Esophagus muscularis mucosa (tissue), 4 donors: ENCODE results near the gene PPP1R16B. TPM values are rescaled to one million over a fixed set of nuclear protein-coding genes. Genes with fewer than 3 reads are reported as not detected.
"Not testable (repeated sequence)": the region's sequence is repeated elsewhere in the genome, so short reads cannot be mapped to it uniquely, and the experiment has no call there.

Experiments
- DNase-seq: peaks from one replicate; pipeline ENCODE4 v3.0.0-alpha.2; 2017; ENCODE audit errors: extremely low spot score
- H3K27ac ChIP-seq, 4 donors: fragments of 200-600 bp; sonication (generic); replicated peaks in 1 of 4; 1 replicate in 3 of 4; 2 replicates in 1 of 4; pipeline ENCODE4 v1.5.1; 2016 to 2019; ENCODE audit warnings: mild to moderate bottlenecking in 1 of 4
- H3K27me3 ChIP-seq, 4 donors: fragments of 200-600 bp; sonication (generic); one replicate each; pipeline versions ENCODE4 v1.5.1 to v1.6.0; 2016 to 2019
- H3K36me3 ChIP-seq, 4 donors: fragments of 200-600 bp; sonication (generic); one replicate each; pipeline ENCODE4 v1.5.1; 2016 to 2019
- H3K4me1 ChIP-seq, 4 donors: fragments of 200-600 bp; sonication (generic); one replicate each; pipeline ENCODE4 v1.5.1; 2016 to 2019
- H3K4me3 ChIP-seq, 4 donors: fragments of 200-600 bp; sonication (generic); 1 replicate in 2 of 4; 2 replicates in 2 of 4; pipeline ENCODE4 v1.5.1; 2016 to 2019; ENCODE audit warnings: mild to moderate bottlenecking in 4 of 4, moderate library complexity in 1 of 4
- H3K9me3 ChIP-seq, 4 donors: fragments of 200-600 bp; sonication (generic); 1 replicate in 3 of 4; 2 replicates in 1 of 4; pipeline ENCODE4 v1.5.1; 2016 to 2019
- EP300 ChIP-seq: sonication (generic); formaldehyde crosslinking; IDR thresholded peaks from one replicate; pipeline ENCODE4 v1.6.1; 2017; ENCODE audit warnings: antibody characterized with exemption
- POLR2A ChIP-seq: fragments of 450-650 bp; IDR thresholded peaks from one replicate; pipeline ENCODE4 v1.6.1; 2017; ENCODE audit warnings: antibody characterized with exemption, moderate library complexity, mild to moderate bottlenecking, low read depth
- POLR2AphosphoS5 ChIP-seq, 2 donors: sonication (generic); formaldehyde crosslinking; IDR thresholded peaks; one replicate each; pipeline ENCODE4 v1.6.1; 2017; ENCODE audit warnings: antibody characterized with exemption in 2 of 2
- WGBS: methylation state at CpG from one replicate; pipeline ENCODE4 v1.1.5; 2018; 5-methylcytosine and 5-hydroxymethylcytosine counted together
- intact Hi-C: fragments of 100-400 bp; cut with DNase I; formaldehyde crosslinking; loops from one replicate; pipeline ENCODE4 v1.15.1; 2023
- total RNA-seq, 4 donors: library from RNA; depleted of rRNA; stranded (reverse); fragments of >200 nt; gene quantifications; one replicate each; pipeline versions ENCODE4 v1.1.0 to v1.2.1, GENCODE V29; 2016
- TF ChIP-seq, protein P1 (sequence below), 3 experiments: fragments of 200-600 bp in 2 of 3; fragments of 450-650 bp in 1 of 3; sonication (generic) in 2 of 3; IDR thresholded peaks; one replicate each; pipeline ENCODE4 v1.5.1; 2017 to 2019; ENCODE audit warnings: antibody characterized with exemption in 3 of 3, mild to moderate bottlenecking in 2 of 3, moderate library complexity in 1 of 3

The PPP1R16B gene
- total RNA-seq, 4 donors from 2014 or later, result 3.7 to 12.1 (median 6.8) TPM

DNA sequence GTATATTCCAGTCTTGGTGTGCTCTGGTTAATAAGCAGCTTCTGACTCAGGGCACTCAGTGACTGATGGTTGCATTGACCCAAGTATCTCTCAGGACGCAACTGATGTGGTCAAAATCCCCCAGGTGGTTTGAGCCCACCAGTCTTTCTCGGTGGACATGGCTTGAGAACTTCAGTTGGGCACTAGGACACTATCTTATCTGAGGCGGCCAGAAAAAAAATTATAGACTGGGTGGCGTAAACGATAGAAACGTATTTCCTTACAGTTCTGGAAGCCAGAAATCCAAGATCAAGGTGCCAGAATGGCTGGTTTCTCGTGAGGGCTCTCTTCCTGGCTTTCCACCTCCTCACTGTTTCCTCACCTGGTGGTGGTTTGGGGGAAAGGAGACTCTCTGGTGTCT, 52.2 kb downstream of the PPP1R16B start:
- H3K36me3 ChIP-seq, result no peaks in the 10 kb centered on the region
- no peaks in the 10 kb centered on the region for H3K4me1 ChIP-seq
- no peak overlapping the region for H3K27ac ChIP-seq
- H3K9me3 ChIP-seq, result no peaks in the 10 kb centered on the region
- TF ChIP-seq POLR2A (no peak), POLR2AphosphoS5 (IDR thresholded peaks at IDR 0.05) (no peak), EP300 (no peak)
- TF ChIP-seq, protein P1, sequence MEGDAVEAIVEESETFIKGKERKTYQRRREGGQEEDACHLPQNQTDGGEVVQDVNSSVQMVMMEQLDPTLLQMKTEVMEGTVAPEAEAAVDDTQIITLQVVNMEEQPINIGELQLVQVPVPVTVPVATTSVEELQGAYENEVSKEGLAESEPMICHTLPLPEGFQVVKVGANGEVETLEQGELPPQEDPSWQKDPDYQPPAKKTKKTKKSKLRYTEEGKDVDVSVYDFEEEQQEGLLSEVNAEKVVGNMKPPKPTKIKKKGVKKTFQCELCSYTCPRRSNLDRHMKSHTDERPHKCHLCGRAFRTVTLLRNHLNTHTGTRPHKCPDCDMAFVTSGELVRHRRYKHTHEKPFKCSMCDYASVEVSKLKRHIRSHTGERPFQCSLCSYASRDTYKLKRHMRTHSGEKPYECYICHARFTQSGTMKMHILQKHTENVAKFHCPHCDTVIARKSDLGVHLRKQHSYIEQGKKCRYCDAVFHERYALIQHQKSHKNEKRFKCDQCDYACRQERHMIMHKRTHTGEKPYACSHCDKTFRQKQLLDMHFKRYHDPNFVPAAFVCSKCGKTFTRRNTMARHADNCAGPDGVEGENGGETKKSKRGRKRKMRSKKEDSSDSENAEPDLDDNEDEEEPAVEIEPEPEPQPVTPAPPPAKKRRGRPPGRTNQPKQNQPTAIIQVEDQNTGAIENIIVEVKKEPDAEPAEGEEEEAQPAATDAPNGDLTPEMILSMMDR (IDR thresholded peaks at IDR 0.05), result no peak
- WGBS, result 89% methylated on average over 7 of the region's 7 CpGs
- intact Hi-C loops, result no loop called here
- no peak for DNase-seq
- H3K27me3 ChIP-seq, result peaks cover 0 to 5% (median 0%) of the 10 kb centered on the region in 4 donors
- H3K4me3 ChIP-seq, result no peak overlapping the region

DNA sequence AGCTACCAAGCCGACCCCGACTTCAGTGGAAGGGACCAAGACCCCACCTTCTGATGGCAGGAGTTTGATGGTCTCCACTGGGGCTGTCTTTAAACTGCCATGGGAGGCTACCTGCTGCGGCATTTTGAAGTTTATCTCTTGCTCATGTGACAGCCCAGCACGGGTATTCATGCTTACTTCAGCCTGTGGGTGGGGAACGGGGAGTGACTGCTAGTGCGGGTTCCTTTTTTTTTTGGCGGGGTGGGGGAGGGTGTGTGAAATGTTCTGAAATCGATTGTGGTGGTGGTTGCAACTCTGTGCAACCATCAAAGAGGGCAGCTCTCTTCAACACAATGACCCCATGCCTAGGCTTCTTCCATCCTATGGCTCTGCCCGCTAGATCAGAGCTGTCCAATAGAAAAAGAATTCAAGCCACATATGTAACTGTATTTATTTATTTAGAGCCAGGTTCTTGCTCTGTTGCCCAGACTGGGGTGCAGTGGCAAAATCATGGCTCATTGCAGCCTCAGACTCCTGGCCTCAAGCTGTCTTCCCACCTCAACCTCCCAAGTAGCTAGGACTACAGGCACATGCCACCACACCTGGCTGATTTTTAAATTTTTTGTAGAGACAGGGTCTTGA, 53.7 kb downstream of the PPP1R16B start:
- TF ChIP-seq POLR2AphosphoS5 (IDR thresholded peaks at IDR 0.05), result no peak
- TF ChIP-seq, protein P1 (IDR thresholded peaks at IDR 0.05), result no peak
- no peak for TF ChIP-seq POLR2A
- no peak for TF ChIP-seq EP300
- Histone ChIP-seq H3K4me3 (no peak overlapping the region), H3K27me3 (peaks cover 0 to 5% (median 0%) of the 10 kb centered on the region in 4 donors), H3K27ac (no peak overlapping the region), H3K9me3 (no peaks in the 10 kb centered on the region), H3K36me3 (no peaks in the 10 kb centered on the region), H3K4me1 (no peaks in the 10 kb centered on the region)
- intact Hi-C loops, result no loop called here
- DNase-seq, result no peak
- WGBS, result 66% methylated on average over 7 of the region's 9 CpGs

DNA sequence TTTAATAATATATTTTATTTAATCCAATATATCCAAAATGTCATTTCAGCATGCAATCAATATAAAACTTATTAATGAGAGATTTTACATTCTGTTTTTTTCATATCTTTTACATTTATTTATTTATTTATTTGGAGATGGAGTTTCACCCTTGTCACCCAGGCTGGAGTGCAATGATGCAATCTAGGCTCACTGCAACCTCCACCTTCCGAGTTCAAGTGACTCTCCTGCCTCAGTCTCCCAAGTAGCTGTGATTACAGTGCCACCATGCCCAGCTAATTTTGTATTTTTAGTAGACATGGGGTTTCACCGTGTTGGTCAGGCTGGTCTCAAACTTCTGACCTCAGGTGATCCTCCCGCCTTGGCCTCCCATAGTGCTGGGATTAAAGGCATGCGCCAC, 54.4 kb downstream of the PPP1R16B start:
- DNase-seq, H3K27me3 ChIP-seq, H3K4me1 ChIP-seq, H3K9me3 ChIP-seq, intact Hi-C loops, H3K4me3 ChIP-seq, H3K27ac ChIP-seq, H3K36me3 ChIP-seq: not testable (repeated sequence)
- 91% methylated on average over 4 of the region's 4 CpGs for WGBS

DNA sequence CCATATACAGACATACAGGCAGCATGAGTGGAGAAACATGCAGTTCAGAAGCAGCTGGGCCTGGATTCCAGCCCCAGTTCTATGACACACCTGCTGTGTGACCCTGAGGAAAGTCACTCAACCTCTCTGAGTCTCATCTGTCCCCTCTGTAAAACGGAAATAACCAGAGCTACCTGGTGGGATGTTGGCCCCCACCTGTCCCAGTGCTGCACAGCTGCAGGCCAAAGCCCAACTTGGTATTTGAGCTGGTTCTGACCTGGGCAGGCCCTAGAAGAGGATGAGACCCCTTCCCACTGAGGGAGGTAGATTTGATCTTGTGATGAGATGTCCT, 55.5 kb downstream of the PPP1R16B start:
- TF ChIP-seq, protein P1 (IDR thresholded peaks at IDR 0.05), result no peak
- no peak for TF ChIP-seq POLR2AphosphoS5 (IDR thresholded peaks at IDR 0.05)
- TF ChIP-seq POLR2A, result no peak
- no peak for TF ChIP-seq EP300
- 36% methylated on average over 1 of the region's 1 CpG for WGBS

DNA sequence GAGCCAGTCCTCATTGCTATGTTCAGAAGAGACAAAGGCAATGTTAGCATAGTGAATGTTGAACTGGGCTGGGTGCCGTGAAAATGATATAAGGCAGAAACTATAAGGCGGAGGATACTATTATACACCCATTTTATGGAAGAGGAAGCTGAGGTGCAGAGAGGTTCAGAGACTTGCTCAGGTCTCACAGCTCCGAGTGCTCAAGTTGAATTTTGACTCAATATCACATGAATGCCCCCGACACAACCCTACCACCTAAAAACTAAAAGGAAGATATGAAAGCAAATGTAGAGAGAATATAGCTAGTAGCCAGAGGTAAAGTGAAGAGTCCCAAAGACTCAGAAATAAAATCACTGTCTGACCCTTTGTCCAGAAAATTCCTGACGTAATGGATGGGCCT, 56.7 kb downstream of the PPP1R16B start:
- Histone ChIP-seq H3K27me3 (peaks cover 0 to 5% (median 0%) of the 10 kb centered on the region in 4 donors), H3K4me3 (no peak overlapping the region), H3K27ac (no peak overlapping the region), H3K36me3 (no peaks in the 10 kb centered on the region), H3K4me1 (peaks cover 0 to 4% (median 0%) of the 10 kb centered on the region in 4 donors), H3K9me3 (no peaks in the 10 kb centered on the region)
- no peak for DNase-seq
- intact Hi-C loops, result no loop called here
- no peak for TF ChIP-seq POLR2A
- TF ChIP-seq POLR2AphosphoS5 (IDR thresholded peaks at IDR 0.05), result no peak
- TF ChIP-seq, protein P1 (IDR thresholded peaks at IDR 0.05), result no peak
- TF ChIP-seq EP300, result no peak
- 91% methylated on average over 5 of the region's 5 CpGs for WGBS

More for the DNA sequence above, 55.5 kb downstream of the PPP1R16B start:
- no peaks in the 10 kb centered on the region for H3K36me3 ChIP-seq
- no peaks in the 10 kb centered on the region for H3K9me3 ChIP-seq
- intact Hi-C loops, result no loop called here
- H3K4me1 ChIP-seq, result peaks cover 0 to 2% (median 0%) of the 10 kb centered on the region in 4 donors
- H3K4me3 ChIP-seq, result no peak overlapping the region
- peaks cover 0 to 5% (median 0%) of the 10 kb centered on the region in 4 donors for H3K27me3 ChIP-seq
- H3K27ac ChIP-seq, result no peak overlapping the region
- DNase-seq, result no peak
